A549 (cell line): ENCODE data around the gene TOMM20. TPM values are rescaled to one million over a fixed set of nuclear protein-coding genes. Genes with fewer than 3 reads are reported as not detected.
A peak's percentile ranks its signal among the peaks of the same experiment; 100 is the strongest.

Experiments used
- ATAC-seq, 2 experiments: fragments of 200-7000 bp in 1 of 2; fragments of >200 bp in 1 of 2; cut with Nextera tagmentation in 1 of 2; cut with Tn5 transposase in 1 of 2; 3 replicates each; pipeline versions ENCODE4 v1.8.0 to v1.9.1; 2018 to 2020; ENCODE audit warnings: mild to moderate bottlenecking in 1 of 2, moderate library complexity in 1 of 2
- CTCF ChIA-PET: fragments of 300-600 bp; sonication (Branson Sonifier 250); formaldehyde crosslinking; extraction: SDS; loops from one replicate; lab custom pipeline; 2021; ENCODE audit warnings: antibody characterized with exemption, inconsistent platforms; lab: Yijun Ruan, JAX
- POLR2A ChIA-PET: fragments of 350-600 bp; formaldehyde crosslinking; extraction: SDS; loops from one replicate; lab custom pipeline; 2021; ENCODE audit warnings: antibody characterized with exemption, inconsistent platforms; lab: Yijun Ruan, JAX
- DNase-seq, 2 experiments: peaks; one replicate each; pipeline versions ENCODE4 v3.0.0 to v3.0.0-alpha.2; 2011 to 2016; ENCODE audit warnings: low read depth in 1 of 2, low spot score in 1 of 2
- FAIRE-seq: peaks from 2 replicates; lab custom pipeline; 2011; peaks lifted over from hg19 to GRCh38; lab: Jason Lieb, UNC
- H3K27ac ChIP-seq, 2 experiments: fragments of >200 bp; sonication (Bioruptor Twin); formaldehyde crosslinking; 3 replicates each; pipeline ENCODE4 v1.5.1; 2016 to 2017
- H3K4me1 ChIP-seq: fragments of >200 bp; sonication (Bioruptor Twin); formaldehyde crosslinking; 3 replicates; pipeline ENCODE4 v1.6.1; 2016
- H3K4me2 ChIP-seq: fragments of >200 bp; sonication (Bioruptor Twin); formaldehyde crosslinking; 3 replicates; pipeline ENCODE4 v1.6.1; 2016
- H3K4me3 ChIP-seq: fragments of >200 bp; sonication (Bioruptor Twin); formaldehyde crosslinking; 3 replicates; pipeline ENCODE4 v1.5.1; 2016
- H3K9me3 ChIP-seq: fragments of >200 bp; sonication (Bioruptor Twin); formaldehyde crosslinking; 3 replicates; pipeline ENCODE4 v1.6.1; 2016
- BCL3 ChIP-seq: fragments of >200 bp; sonication (Bioruptor Twin); formaldehyde crosslinking; IDR thresholded peaks from 3 replicates; pipeline ENCODE4 v1.6.1; 2016
- BHLHE40 ChIP-seq: IDR thresholded peaks from 2 replicates; pipeline ENCODE4 v1.6.1; 2012; ENCODE audit warnings: low read depth, low read length, inconsistent platforms
- CBX8 ChIP-seq: fragments of 200-600 bp; sonication (generic); IDR thresholded peaks from 2 replicates; pipeline ENCODE4 v1.6.1; 2016
- CEBPB ChIP-seq, 2 experiments: fragments of >200 bp in 1 of 2; sonication (Bioruptor Twin) in 1 of 2; formaldehyde crosslinking in 1 of 2; IDR thresholded peaks; 2 replicates each; pipeline ENCODE4 v1.6.1; 2012 to 2016
- CHD4 ChIP-seq: fragments of 200-600 bp; sonication (generic); IDR thresholded peaks from 2 replicates; pipeline ENCODE4 v1.6.1; 2016; ENCODE audit warnings: antibody characterized with exemption, mild to moderate bottlenecking, borderline replicate concordance
- E2F6 ChIP-seq: IDR thresholded peaks from 2 replicates; pipeline ENCODE4 v1.6.1; 2012; ENCODE audit warnings: low read depth, borderline replicate concordance
- EP300 ChIP-seq, 2 experiments: fragments of >200 bp; sonication (Bioruptor Twin); formaldehyde crosslinking; IDR thresholded peaks; 2 replicates in 1 of 2; 3 replicates in 1 of 2; pipeline ENCODE4 v1.6.1; 2016 to 2017
- ESRRA ChIP-seq: fragments of 150-350 bp; IDR thresholded peaks from 2 replicates; pipeline ENCODE4 v1.6.1; 2014; ENCODE audit warnings: mild to moderate bottlenecking, low read length, borderline replicate concordance
- FOXS1 ChIP-seq: fragments of 250-450 bp; sonication (Bioruptor Pico); IDR thresholded peaks from 2 replicates; pipeline ENCODE4 v1.5.0; 2020; ENCODE audit warnings: mild to moderate bottlenecking, moderate library complexity
- HEYL ChIP-seq: fragments of 250-450 bp; sonication (Bioruptor Pico); IDR thresholded peaks from 2 replicates; pipeline ENCODE4 v1.8.0; 2021; ENCODE audit warnings: mild to moderate bottlenecking, moderate library complexity
- HOXB5 ChIP-seq: fragments of 250-450 bp; sonication (Bioruptor Pico); IDR thresholded peaks from 2 replicates; pipeline ENCODE4 v1.5.0; 2020; ENCODE audit warnings: mild to moderate bottlenecking, moderate library complexity
- JUN ChIP-seq, 2 experiments: fragments of >200 bp; sonication (Bioruptor Twin); formaldehyde crosslinking; IDR thresholded peaks; 2 replicates in 1 of 2; 3 replicates in 1 of 2; pipeline ENCODE4 v1.6.1; 2016 to 2017
- MAFK ChIP-seq: fragments of 450-650 bp; IDR thresholded peaks from 2 replicates; pipeline ENCODE4 v1.6.1; 2014; ENCODE audit not compliant: partially characterized antibody
- NPAS2 ChIP-seq: fragments of 250-450 bp; sonication (Bioruptor Pico); IDR thresholded peaks from 2 replicates; pipeline ENCODE4 v1.8.0; 2022; ENCODE audit warnings: mild to moderate bottlenecking, moderate library complexity, borderline replicate concordance
- NR3C1 ChIP-seq: fragments of >200 bp; sonication (Bioruptor Twin); formaldehyde crosslinking; IDR thresholded peaks from 3 replicates; pipeline ENCODE4 v1.6.1; 2017
- POLR2A ChIP-seq: IDR thresholded peaks from 2 replicates; pipeline ENCODE4 v1.6.1; 2012; ENCODE audit warnings: mild to moderate bottlenecking, low read length
- POLR2AphosphoS2 ChIP-seq: conservative IDR thresholded peaks from 2 replicates; pipeline ENCODE4 v1.6.1; 2012; ENCODE audit warnings: low read length, improper control_type of control experiment, inconsistent platforms
- RAD21 ChIP-seq, 2 experiments: fragments of >200 bp in 1 of 2; sonication (Bioruptor Twin) in 1 of 2; formaldehyde crosslinking in 1 of 2; IDR thresholded peaks in 1 of 2; conservative IDR thresholded peaks in 1 of 2; 2 replicates in 1 of 2; 3 replicates in 1 of 2; pipeline ENCODE4 v1.6.1; 2012 to 2018; ENCODE audit warnings: inconsistent platforms in 1 of 2
- RARB ChIP-seq: fragments of 250-450 bp; sonication (Bioruptor Pico); IDR thresholded peaks from 2 replicates; pipeline ENCODE4 v1.8.0; 2021; ENCODE audit warnings: mild to moderate bottlenecking, moderate library complexity
- RNF2 ChIP-seq: fragments of 200-600 bp; sonication (generic); IDR thresholded peaks from 2 replicates; pipeline ENCODE4 v1.6.1; 2016; ENCODE audit warnings: low read depth, mild to moderate bottlenecking, antibody characterized with exemption, moderate library complexity, borderline replicate concordance
- SMC3 ChIP-seq: fragments of >200 bp; sonication (Bioruptor Twin); formaldehyde crosslinking; IDR thresholded peaks from 3 replicates; pipeline ENCODE4 v1.6.1; 2018; ENCODE audit warnings: inconsistent platforms
- ZC3H11A ChIP-seq: fragments of 450-650 bp; IDR thresholded peaks from 2 replicates; pipeline ENCODE4 v1.6.1; 2014; ENCODE audit warnings: antibody characterized with exemption, mild to moderate bottlenecking
- ZSCAN20 ChIP-seq: fragments of 250-450 bp; sonication (Bioruptor Pico); IDR thresholded peaks from 2 replicates; pipeline ENCODE4 v1.8.0; 2022; ENCODE audit warnings: mild to moderate bottlenecking, moderate library complexity
- WGBS: methylation state at CpG from one replicate; pipeline ENCODE4 v1.1.6; 2017; ENCODE audit errors: missing lambda C conversion rate; 5-methylcytosine and 5-hydroxymethylcytosine counted together
- polyA plus RNA-seq, 4 experiments: library from polyadenylated mRNA; depleted of rRNA in 3 of 4; stranded (reverse); fragments of >200 nt; fragmentation: RNase III in 1 of 4; extraction: RNeasy Plus Mini Kit Qiagen cat#74134 plus additional on column Dnase treatment in 1 of 4; gene quantifications; 2 replicates in 3 of 4; 3 replicates in 1 of 4; pipeline ENCODE4 v1.2.3, GENCODE V29; 2011 to 2017
- TF ChIP-seq, protein P1 (sequence below): fragments of 150-350 bp; IDR thresholded peaks from 2 replicates; pipeline ENCODE4 v1.6.1; 2014; ENCODE audit warnings: low read depth, mild to moderate bottlenecking, low read length
- TF ChIP-seq, protein P2 (sequence below): fragments of 200-600 bp; sonication (generic); IDR thresholded peaks from 2 replicates; pipeline ENCODE4 v1.6.1; 2016; ENCODE audit warnings: antibody characterized with exemption, mild to moderate bottlenecking, moderate library complexity
- TF ChIP-seq, protein P3 (sequence below): fragments of 250-450 bp; sonication (Bioruptor Pico); IDR thresholded peaks from 2 replicates; pipeline ENCODE4 v1.5.0; 2021; ENCODE audit warnings: mild to moderate bottlenecking, moderate library complexity, borderline replicate concordance

TOMM20 gene
- polyA plus RNA-seq, 2 of the 4 experiments (the other 2 are of a cell fraction) = 112 to 122 TPM

DNA sequence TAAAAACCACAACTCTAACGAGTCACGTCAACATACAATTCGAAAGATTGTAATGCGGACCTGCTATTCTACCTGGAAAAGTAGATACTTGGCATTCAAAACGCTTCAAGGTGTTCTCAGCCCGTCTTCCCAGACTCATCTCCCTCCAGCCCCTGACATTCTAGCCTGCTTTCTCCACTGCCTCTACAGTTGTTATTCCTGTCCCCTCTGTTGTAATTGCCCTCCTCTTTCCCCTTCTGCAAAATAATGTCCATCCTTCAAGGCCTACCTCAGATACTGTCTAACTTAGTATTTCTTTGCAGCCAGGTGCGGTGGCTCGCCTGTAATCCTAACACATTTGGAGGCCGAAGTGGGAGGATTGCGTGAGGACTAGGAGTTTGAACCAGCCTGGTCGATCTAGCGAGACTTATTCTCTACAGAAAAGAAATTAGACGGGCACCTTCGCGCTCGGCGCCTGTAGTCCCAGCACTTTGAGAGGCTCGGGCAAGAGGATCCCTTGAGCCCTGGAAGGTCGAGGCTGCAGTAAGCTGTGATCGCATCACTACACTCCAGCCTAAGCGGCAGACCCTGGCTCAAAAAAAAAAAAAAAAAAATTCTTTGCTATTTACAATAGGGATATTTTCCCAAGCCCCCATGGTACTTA, 33.2 kb upstream of the TOMM20 start:
- peak in 1 of 2 experiments; percentile 10; a peak in 3 of 6 replicates for ATAC-seq
- DNase-seq = no peak
- 71% methylated on average over 21 of the region's 21 CpGs for whole genome bisulfite sequencing
- Histone ChIP-seq H3K4me1 (peaks cover 13% of the 10 kb centered on the region; the same call in 2 of the 3 replicates), H3K27ac (peak overlapping the region; percentile 88 to 90), H3K9me3 (no peaks in the 10 kb centered on the region), H3K4me3 (peak overlapping the region; percentile 79), H3K4me2 (peak overlapping the region; percentile 85)
- no peak for TF ChIP-seq CBX8
- no peak for TF ChIP-seq ESRRA
- no peak for TF ChIP-seq JUN (IDR thresholded peaks at IDR 0.05)
- TF ChIP-seq RAD21 (conservative IDR thresholded peaks at IDR 0.05 in 1 of 2, IDR thresholded peaks at IDR 0.05 in 1 of 2) = no peak
- ChIA-PET CTCF (interaction anchor here (0.6 to 0.9 kb wide), 3 partner anchors 10 to 617 kb away, joined by 3 read pairs; no protein-coding TSS in a partner anchor), POLR2A (interaction anchor here (0.9 to 1.4 kb wide), 9 partner anchors 10 to 343 kb away, joined by 3 to 12 read pairs (median 5); partner anchors contain the start of genes B3GALNT2, GGPS1 and TOMM20)
- FAIRE-seq = no peak

GRCh38 chr1:235160957-235161684, 32.5 kb upstream of the TOMM20 start, which contains the start of gene RBM34:
RBM34 (minus strand) TSS chr1:235161250; CDS start chr1:235161226, 24 bp downstream.
- Histone ChIP-seq H3K4me2 (peak within 1 kb of the TSS; percentile 85), H3K4me3 (peak within 1 kb of the TSS; percentile 79), H3K9me3 (no peaks in the 10 kb centered on the region), H3K4me1 (peaks cover 17% of the 10 kb centered on the region; the same call in 2 of the 3 replicates), H3K27ac (peak within 1 kb of the TSS; percentile 88 to 90)
- CTCF ChIA-PET = interaction anchor here (0.5 to 1.6 kb wide), 4 partner anchors 10 to 29 kb away, joined by 3 to 5 read pairs (median 4); no protein-coding TSS in a partner anchor
- ATAC-seq (peak; percentile 96), DNase-seq (peak; percentile 89 to 93), FAIRE-seq (no peak)
- WGBS = under 1% methylated on average over 37 of the region's 52 CpGs
- POLR2A ChIA-PET = interaction anchor here (0.9 to 1.4 kb wide), 10 partner anchors 10 to 343 kb away, joined by 3 to 12 read pairs (median 4); partner anchors contain the start of genes B3GALNT2, GGPS1 and TOMM20
- no peak for TF ChIP-seq ZC3H11A
- no peak for TF ChIP-seq EP300 (IDR thresholded peaks at IDR 0.05)
- TF ChIP-seq, protein P1, sequence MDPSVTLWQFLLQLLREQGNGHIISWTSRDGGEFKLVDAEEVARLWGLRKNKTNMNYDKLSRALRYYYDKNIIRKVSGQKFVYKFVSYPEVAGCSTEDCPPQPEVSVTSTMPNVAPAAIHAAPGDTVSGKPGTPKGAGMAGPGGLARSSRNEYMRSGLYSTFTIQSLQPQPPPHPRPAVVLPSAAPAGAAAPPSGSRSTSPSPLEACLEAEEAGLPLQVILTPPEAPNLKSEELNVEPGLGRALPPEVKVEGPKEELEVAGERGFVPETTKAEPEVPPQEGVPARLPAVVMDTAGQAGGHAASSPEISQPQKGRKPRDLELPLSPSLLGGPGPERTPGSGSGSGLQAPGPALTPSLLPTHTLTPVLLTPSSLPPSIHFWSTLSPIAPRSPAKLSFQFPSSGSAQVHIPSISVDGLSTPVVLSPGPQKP = no peak
- TF ChIP-seq RNF2 = no peak
- no peak for TF ChIP-seq RARB (CRISPR knock-in tag)
- TF ChIP-seq SMC3 = no peak
- no peak for TF ChIP-seq NPAS2 (CRISPR knock-in tag)
- TF ChIP-seq, protein P2, sequence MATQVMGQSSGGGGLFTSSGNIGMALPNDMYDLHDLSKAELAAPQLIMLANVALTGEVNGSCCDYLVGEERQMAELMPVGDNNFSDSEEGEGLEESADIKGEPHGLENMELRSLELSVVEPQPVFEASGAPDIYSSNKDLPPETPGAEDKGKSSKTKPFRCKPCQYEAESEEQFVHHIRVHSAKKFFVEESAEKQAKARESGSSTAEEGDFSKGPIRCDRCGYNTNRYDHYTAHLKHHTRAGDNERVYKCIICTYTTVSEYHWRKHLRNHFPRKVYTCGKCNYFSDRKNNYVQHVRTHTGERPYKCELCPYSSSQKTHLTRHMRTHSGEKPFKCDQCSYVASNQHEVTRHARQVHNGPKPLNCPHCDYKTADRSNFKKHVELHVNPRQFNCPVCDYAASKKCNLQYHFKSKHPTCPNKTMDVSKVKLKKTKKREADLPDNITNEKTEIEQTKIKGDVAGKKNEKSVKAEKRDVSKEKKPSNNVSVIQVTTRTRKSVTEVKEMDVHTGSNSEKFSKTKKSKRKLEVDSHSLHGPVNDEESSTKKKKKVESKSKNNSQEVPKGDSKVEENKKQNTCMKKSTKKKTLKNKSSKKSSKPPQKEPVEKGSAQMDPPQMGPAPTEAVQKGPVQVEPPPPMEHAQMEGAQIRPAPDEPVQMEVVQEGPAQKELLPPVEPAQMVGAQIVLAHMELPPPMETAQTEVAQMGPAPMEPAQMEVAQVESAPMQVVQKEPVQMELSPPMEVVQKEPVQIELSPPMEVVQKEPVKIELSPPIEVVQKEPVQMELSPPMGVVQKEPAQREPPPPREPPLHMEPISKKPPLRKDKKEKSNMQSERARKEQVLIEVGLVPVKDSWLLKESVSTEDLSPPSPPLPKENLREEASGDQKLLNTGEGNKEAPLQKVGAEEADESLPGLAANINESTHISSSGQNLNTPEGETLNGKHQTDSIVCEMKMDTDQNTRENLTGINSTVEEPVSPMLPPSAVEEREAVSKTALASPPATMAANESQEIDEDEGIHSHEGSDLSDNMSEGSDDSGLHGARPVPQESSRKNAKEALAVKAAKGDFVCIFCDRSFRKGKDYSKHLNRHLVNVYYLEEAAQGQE = no peak; the same call in 1 of the 2 replicates
- no peak for TF ChIP-seq BHLHE40
- no peak for TF ChIP-seq HOXB5 (CRISPR knock-in tag)
- peak; percentile 92 to 94; a peak in 4 of 5 replicates for TF ChIP-seq JUN (IDR thresholded peaks at IDR 0.05)
- TF ChIP-seq POLR2A = peak; percentile 96
- TF ChIP-seq, protein P3, sequence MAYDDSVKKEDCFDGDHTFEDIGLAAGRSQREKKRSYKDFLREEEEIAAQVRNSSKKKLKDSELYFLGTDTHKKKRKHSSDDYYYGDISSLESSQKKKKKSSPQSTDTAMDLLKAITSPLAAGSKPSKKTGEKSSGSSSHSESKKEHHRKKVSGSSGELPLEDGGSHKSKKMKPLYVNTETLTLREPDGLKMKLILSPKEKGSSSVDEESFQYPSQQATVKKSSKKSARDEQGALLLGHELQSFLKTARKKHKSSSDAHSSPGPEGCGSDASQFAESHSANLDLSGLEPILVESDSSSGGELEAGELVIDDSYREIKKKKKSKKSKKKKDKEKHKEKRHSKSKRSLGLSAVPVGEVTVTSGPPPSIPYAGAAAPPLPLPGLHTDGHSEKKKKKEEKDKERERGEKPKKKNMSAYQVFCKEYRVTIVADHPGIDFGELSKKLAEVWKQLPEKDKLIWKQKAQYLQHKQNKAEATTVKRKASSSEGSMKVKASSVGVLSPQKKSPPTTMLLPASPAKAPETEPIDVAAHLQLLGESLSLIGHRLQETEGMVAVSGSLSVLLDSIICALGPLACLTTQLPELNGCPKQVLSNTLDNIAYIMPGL (CRISPR knock-in tag) = no peak
- peak; percentile 57; the same call in 1 of the 2 replicates for TF ChIP-seq E2F6
- no peak for TF ChIP-seq CEBPB (IDR thresholded peaks at IDR 0.05)
- TF ChIP-seq FOXS1 (CRISPR knock-in tag) = no peak
- TF ChIP-seq ZSCAN20 (CRISPR knock-in tag) = no peak
- TF ChIP-seq NR3C1 = no peak
- peak; percentile 95; the same call in 2 of the 3 replicates for TF ChIP-seq BCL3
- TF ChIP-seq POLR2AphosphoS2 = no peak
- no peak for TF ChIP-seq MAFK
- TF ChIP-seq HEYL = no peak
- no peak for TF ChIP-seq CHD4
- TF ChIP-seq CBX8 = no peak
